SKM-1 (cell line): ENCODE data around the gene SNED1.

Experiments used
- DNase-seq: peaks from one replicate; lab custom pipeline; 2025; ENCODE audit not compliant: unreplicated experiment; lab: John Stamatoyannopoulos, UW

Gene SNED1

DNA sequence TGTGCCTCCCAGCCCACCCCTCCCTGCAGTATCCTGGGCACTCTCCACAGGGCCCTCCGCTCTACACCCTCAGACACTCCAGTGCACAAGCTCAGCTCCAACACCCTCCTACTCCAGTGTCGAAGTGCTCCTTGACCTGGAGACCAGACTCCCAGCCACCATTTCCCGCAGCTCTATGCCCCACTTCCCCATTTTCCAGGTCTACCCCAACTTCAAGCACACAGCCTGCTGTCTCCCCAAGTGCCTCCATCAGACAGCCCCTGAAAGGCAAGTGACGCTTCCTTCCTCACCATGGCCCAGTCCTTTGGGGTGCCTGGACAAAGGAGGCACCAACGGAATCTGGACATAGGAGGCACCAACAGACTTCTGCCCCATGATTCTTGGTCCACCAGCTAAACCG is 143.6 kb downstream of the SNED1 start:
- DNase-seq, result no peak

DNA sequence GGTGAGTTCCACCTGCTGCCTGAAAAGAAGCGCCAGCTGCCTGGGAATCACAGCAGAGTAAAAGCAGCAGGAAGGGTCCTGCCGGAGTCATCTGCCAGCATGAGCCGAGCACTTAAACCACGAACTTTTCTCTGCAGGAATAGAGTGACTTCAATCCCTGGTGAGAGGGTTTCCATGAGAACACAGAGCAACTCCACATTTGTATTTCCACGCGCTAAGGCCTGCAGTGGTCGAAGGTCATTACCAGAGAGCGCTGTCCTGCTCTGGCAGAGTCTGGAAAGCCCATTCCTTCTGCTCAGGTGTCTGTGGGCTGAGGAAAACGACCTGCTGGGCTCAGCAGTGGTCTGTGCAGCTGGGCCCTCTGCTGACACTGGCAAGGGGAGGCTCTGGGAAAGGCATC is 144.2 kb downstream of the SNED1 start:
- DNase-seq, result no peak
